Stimulated activated CD8-positive, alpha-beta memory T cell treated with anti-CD3 and anti-CD28 coated beads, Interleukin-2, amount 100 ng/mL, for 48 hours (primary cell): ENCODE results near the gene FMN2.

Experiments
- DNase-seq, 2 donors: peaks; one replicate each; pipeline ENCODE4 v3.0.0-alpha.2; 2020; ENCODE audit warnings: low read depth in 2 of 2

FMN2 gene

GRCh38 chr1:240491796-240492195 is 400.1 kb downstream of the FMN2 start:
- no peak for DNase-seq

GRCh38 chr1:240492832-240493440 is 401.3 kb downstream of the FMN2 start:
- DNase-seq, result no peak

- no peak for DNase-seq
Observed at GRCh38 chr1:240495601-240496000, 403.9 kb downstream of the FMN2 start.

DNA sequence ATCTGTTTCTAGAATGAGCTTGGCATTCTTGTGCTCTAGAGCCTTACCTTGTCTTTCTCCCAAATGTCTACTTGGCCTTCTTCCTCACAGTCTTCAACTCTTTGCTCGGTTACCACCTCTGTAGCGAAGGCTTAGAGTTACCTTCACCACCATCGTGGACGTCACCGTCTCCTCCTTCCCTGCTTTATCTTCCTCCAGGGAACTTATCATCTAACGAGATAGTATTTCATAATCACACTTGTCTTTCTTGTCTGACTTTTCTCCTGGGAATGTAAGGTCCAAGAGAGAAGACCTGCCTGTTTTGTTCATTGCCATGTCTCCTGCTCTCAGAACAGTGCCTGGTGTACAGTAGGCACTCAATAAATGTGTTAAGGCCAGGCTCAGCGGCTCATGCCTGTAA is 404.7 kb downstream of the FMN2 start:
- DNase-seq, result no peak

DNA sequence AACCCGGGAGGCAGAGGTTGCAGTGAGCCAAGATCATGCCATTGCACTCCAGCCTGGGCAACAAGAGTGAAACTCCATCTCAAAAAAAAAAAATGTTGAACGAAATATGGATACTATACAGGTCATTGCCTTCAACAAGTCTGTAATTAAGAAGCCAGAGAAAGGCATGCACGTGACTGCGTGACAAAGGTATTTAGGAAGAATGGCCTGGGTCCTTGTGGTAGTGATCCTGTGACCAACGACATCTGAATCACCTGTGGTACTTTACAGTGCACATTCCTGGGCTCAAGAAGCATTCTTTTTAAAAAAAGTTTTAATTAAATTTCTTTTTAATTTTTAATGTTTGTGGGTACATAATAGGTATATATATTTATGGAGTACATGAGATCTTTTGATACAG is 405.3 kb downstream of the FMN2 start:
- no peak for DNase-seq

- DNase-seq, result no peak
Observed at GRCh38 chr1:240497908-240498307, 406.2 kb downstream of the FMN2 start.

DNA sequence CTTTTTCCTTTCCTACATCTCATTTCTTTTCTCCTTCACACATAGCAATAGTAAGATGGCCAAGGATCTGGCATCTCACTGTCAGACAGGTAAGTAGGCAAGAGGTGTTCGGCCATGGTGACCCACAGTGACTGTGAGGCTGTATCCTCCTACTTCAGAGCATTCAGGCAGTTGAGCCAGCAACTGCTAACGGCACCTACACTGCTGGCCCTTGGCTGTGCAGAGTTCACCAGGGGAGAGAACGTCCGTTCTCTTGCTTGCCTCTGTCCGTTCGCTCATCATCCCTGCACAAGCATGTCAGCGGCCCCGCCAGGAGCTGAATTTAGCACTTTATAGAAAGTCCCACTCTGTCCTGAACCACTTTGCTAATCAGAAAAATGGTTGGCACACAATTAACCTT is 406.7 kb downstream of the FMN2 start:
- DNase-seq, result no peak

DNA sequence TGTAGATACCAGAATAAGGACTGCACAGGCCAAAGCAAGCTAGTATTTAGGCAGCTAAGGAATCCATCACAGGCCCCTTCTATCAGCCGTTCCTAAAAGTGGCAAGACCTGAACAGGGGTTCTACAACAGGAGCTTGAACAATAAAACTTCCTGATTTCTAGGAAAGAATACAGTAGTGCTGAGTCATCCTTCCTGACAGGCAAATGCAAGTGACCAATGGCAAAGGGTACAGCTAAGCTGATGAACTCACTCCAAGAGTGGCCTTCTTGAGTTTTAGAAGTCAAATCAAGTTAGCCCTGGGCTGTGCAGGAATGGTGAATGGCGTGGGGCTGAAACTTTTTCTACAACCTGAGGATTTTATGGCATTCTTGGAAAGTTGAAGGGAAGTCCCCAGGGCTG is 407.3 kb downstream of the FMN2 start:
- DNase-seq, result no peak

DNA sequence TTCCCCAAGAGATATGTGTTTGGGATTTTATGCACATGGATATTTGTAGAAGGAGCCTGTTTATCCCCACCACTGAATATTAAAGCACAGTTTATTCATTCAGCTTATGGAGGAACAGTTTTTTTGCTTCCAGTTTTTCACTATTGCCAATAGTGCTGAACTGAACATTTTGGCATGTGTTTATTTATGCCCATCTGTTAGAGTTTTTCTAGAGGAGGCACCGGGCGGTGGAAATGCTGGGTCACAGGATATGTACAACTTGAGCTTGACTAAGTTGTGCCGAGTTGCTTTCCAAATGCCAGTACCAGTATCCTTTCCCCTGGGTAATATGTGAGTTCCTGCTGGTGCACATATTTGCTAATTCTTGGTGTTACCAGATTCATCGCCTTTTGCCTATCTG is 409.0 kb downstream of the FMN2 start:
- no peak for DNase-seq

- DNase-seq, result no peak
Observed at GRCh38 chr1:240501115-240501514, 409.4 kb downstream of the FMN2 start.

- DNase-seq, result no peak
Observed at GRCh38 chr1:240503036-240503435, 411.4 kb downstream of the FMN2 start.

GRCh38 chr1:240503558-240503957 is 411.9 kb downstream of the FMN2 start:
- DNase-seq, result no peak

DNA sequence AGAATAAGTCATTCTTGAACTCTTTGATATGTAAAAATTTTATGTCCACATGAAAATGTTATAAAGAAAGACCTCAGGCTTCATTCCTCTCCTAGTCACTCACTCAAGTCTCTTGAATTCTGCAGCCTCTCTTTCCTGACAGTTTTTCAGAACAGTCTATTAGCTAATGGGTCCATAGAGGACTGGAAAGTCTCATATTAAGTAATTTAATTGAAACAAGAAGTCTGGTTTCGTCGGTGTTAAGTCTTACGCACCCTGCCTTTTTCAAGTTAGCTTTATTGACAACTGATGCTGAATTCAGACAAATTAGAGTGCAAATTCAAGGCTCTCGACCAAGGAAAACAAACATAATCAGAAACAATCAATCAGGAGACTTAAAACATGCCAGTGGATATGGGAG is 414.5 kb downstream of the FMN2 start:
- no peak for DNase-seq

DNA sequence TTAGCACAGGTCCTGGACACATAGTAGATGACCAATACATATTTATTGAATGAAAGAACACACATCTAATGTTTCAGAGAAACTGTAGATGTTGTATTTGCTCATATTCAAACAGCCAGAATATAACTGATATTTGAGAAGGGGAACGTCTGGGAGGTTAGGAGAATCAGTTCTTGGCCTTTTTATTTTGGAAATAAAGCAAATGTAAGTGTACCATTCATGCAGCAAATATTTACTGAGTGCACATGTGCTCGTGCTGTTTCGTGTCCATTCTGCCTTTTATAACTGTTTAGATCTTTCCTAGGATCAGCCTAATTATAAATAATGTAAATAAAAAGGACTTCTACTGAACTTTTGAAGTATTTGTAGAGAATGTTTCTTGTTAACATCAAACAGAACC is 416.5 kb downstream of the FMN2 start:
- DNase-seq, result no peak

GRCh38 chr1:240508950-240509349 is 417.3 kb downstream of the FMN2 start:
- no peak for DNase-seq

- DNase-seq, result no peak
Observed at GRCh38 chr1:240511789-240512188, 420.1 kb downstream of the FMN2 start.

DNA sequence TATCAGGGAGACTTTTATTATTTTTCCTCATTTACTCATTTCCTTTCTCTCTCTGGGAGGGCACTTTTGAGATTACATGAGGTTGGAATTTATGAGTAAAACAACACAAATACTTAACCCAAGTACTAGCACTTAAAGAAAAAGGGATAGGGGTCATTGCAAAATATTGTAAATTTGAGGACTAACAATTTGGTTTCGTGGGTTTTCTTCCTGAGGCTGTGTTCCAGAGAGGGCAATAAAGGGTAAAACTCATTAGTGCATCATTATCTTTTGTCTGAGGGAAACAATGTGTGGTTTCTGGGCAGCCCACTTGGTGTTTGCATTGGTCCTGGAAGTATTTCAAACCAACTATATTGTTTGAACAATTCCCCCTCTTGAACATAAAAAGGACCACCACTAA is 423.8 kb downstream of the FMN2 start:
- no peak for DNase-seq

- DNase-seq, result no peak
Observed at GRCh38 chr1:240516069-240516468, 424.4 kb downstream of the FMN2 start.

GRCh38 chr1:240517891-240518290 is 426.2 kb downstream of the FMN2 start:
- DNase-seq, result no peak

DNA sequence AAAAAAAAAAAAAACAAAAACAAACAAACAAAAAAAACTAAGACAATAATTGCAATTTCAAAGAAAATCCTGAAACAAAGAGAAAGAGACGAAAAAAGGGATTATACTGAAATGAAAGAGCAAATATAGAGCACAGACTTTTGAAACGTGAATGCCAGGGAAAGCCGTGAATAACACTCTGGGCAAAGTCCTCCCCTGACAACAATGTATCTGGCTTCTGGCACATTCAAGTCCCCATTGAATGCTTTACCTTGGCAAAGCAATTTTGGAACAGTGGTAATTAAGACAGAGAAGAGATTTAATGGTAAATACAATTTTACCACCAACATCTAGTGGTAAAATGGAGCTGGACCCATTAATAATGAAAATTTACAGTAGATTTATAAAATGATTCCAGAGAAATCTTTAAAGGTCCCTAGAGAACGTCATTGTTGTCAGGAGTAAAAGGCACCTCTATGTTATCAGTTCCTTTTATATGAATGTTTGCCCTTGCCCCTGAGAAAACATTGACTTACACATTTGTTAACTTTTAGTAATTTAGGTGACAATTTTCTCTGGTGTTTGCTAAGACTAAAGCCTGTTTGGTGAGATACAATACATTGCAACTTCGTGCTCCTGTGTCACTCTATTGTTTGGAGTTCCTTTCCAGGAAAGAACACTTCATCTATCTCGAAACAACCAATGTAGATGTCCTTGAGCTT is 430.6 kb downstream of the FMN2 start:
- no peak for DNase-seq

- no peak for DNase-seq
Observed at GRCh38 chr1:240524356-240525069, 432.8 kb downstream of the FMN2 start.
